NCI-H524 (cell line): ENCODE measurements around the gene SDK1.
A peak's percentile ranks its signal among the peaks of the same experiment; 100 is the strongest.

Source experiments
- DNase-seq, 2 experiments: peaks; one replicate each; lab custom pipeline; 2025; lab: John Stamatoyannopoulos, UW

Gene SDK1

GRCh38 chr7:4017081-4017480 lies 716.0 kb downstream of the SDK1 start:
- no peak for DNase-seq

GRCh38 chr7:4017785-4018184 lies 716.7 kb downstream of the SDK1 start:
- no peak for DNase-seq

- no peak for DNase-seq
These were observed 717.7 kb downstream of the SDK1 start for GRCh38 chr7:4018601-4019316.

GRCh38 chr7:4020086-4020485 lies 719.0 kb downstream of the SDK1 start:
- DNase-seq = no peak

- no peak for DNase-seq
These were observed 720.4 kb downstream of the SDK1 start for GRCh38 chr7:4021413-4021812.

- DNase-seq = no peak
These were observed 721.2 kb downstream of the SDK1 start for GRCh38 chr7:4022265-4022664.

- DNase-seq = no peak
These were observed 722.5 kb downstream of the SDK1 start for GRCh38 chr7:4023502-4023901.

- no peak for DNase-seq
These were observed 723.1 kb downstream of the SDK1 start for GRCh38 chr7:4024133-4024532.

- no peak for DNase-seq
These were observed 723.8 kb downstream of the SDK1 start for GRCh38 chr7:4024806-4025205.

GRCh38 chr7:4025210-4025609 lies 724.2 kb downstream of the SDK1 start:
- no peak for DNase-seq

- DNase-seq = no peak
These were observed 724.9 kb downstream of the SDK1 start for GRCh38 chr7:4025694-4026615.

- DNase-seq = no peak
These were observed 726.0 kb downstream of the SDK1 start for GRCh38 chr7:4026941-4027486.

GRCh38 chr7:4028221-4028620 lies 727.2 kb downstream of the SDK1 start:
- no peak for DNase-seq

- DNase-seq = no peak
These were observed 728.9 kb downstream of the SDK1 start for GRCh38 chr7:4029941-4030340.

GRCh38 chr7:4030346-4030950 lies 729.4 kb downstream of the SDK1 start:
- no peak for DNase-seq

GRCh38 chr7:4033996-4034395 lies 732.9 kb downstream of the SDK1 start:
- DNase-seq = no peak

- no peak for DNase-seq
These were observed 736.3 kb downstream of the SDK1 start for GRCh38 chr7:4037308-4037707.

- no peak for DNase-seq
These were observed 736.8 kb downstream of the SDK1 start for GRCh38 chr7:4037877-4038276.

- no peak for DNase-seq
These were observed 739.3 kb downstream of the SDK1 start for GRCh38 chr7:4040109-4040928.

GRCh38 chr7:4042402-4043045 lies 741.5 kb downstream of the SDK1 start:
- peak; percentile 24 to 81 for DNase-seq

GRCh38 chr7:4043988-4044387 lies 742.9 kb downstream of the SDK1 start:
- DNase-seq = no peak
